NAMALWA (cell line): Measurements from ENCODE around the gene SLC26A11.

Experiments used
- DNase-seq: peaks from one replicate; pipeline ENCODE4 v3.0.0-alpha.2; 2015; ENCODE audit warnings: low spot score

SLC26A11 gene

GRCh38 chr17:80220054-80220735 lies at the start of gene SLC26A11, which contains the start of gene SGSH:
SLC26A11 (plus strand) TSS chr17:80220427; CDS start chr17:80221561, 1,134 bp downstream.
SGSH (minus strand) TSS chr17:80220333; CDS start chr17:80220313, 20 bp downstream.
- peak; percentile 49 for DNase-seq

GRCh38 chr17:80171681-80172080 lies 48.5 kb upstream of the SLC26A11 start:
- DNase-seq = no peak

DNA sequence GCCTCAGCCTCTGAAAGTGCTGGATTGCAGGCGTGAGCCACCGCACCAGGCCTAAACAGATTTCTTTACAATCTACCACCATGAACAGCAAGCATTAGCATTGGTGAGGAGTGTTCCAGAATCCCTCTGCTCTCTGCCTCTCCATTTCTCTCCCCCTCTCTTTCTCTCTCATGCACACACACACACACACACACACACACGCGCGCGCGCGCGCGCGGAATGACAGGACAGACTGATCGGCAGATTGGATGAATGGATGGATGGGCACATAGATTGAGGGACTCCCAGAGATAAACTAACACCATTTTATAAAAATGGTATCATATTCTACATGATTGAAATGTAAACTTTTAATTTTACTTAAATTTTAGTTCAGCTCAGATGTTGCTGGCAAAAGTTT lies 47.1 kb upstream of the SLC26A11 start:
- no peak for DNase-seq

DNA sequence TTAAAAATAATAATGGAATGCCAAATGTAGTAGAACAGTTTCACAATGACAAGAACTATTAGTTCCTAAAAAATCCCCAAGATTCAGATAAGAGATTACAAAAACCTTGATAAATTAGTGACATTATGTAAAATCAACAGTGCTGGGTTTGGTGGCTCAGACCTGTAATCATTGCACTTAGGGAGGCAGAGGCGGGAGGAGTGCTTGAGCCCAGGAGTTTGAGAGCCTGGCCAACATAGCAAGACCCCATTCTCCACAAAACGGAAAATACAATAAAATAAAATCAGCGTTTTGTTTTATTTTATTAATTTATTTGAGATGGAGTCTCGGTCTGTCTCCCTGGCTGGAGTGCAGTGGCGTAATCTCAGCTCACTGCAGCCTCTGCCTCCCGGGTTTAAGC lies 46.3 kb upstream of the SLC26A11 start:
- no peak for DNase-seq

- DNase-seq = no peak
Observed at GRCh38 chr17:80176757-80177156, 43.5 kb upstream of the SLC26A11 start.

GRCh38 chr17:80177986-80178595 lies 42.1 kb upstream of the SLC26A11 start:
- no peak for DNase-seq

- no peak for DNase-seq
Observed at GRCh38 chr17:80180192-80180591, 40.0 kb upstream of the SLC26A11 start.

DNA sequence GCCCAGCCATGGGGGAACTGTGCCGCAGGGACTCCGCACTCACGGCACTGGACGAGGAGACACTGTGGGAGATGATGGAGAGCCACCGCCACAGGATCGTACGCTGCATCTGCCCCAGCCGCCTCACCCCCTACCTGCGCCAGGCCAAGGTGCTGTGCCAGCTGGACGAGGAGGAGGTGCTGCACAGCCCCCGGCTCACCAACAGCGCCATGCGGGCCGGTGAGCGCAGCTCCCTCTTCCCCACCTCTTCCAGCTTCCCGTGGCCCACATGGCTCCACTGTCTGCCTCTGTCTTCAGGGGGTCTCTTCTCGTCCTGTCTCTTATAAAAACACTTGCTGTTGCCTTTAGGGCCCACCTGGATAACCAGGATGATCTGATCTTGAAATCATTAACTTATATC lies 38.8 kb upstream of the SLC26A11 start:
- no peak for DNase-seq

GRCh38 chr17:80182118-80182844 lies 37.9 kb upstream of the SLC26A11 start:
- no peak for DNase-seq

DNA sequence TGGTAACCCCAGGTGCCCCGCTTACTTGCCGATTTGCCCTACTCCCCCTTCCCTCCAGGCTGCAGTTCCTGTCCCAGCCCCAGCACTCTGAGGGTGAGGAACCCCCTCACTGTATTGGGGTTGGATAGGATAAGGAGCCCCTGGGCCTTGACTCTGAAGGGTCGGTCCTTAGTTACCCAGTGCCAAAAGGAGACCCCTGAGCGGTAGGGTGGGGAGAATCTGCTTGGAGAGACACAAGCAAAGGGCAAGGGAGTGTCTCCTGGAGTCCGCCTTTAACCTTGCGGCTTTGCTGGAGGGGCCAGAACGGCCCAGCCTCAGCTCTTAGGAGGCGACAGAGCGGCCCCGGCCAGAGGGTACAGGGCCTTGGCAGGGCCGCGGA lies 37.4 kb upstream of the SLC26A11 start:
- no peak for DNase-seq

GRCh38 chr17:80183581-80184422 lies 36.4 kb upstream of the SLC26A11 start:
- DNase-seq = no peak

DNA sequence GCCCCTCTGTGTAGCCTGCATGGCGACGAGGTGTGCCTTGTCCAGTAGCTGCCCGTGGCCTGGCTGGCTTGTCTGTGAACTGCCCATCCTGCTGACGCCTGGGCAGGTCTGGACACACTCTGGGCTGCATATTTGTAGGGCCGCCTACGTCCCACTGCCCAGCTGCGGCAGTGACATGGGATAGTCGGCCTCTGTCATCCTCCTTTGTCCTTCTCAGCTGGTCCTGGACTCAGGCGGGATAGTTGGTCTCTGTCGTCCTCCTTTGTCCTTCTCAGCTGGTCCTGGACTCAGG lies 35.9 kb upstream of the SLC26A11 start:
- DNase-seq = no peak

DNA sequence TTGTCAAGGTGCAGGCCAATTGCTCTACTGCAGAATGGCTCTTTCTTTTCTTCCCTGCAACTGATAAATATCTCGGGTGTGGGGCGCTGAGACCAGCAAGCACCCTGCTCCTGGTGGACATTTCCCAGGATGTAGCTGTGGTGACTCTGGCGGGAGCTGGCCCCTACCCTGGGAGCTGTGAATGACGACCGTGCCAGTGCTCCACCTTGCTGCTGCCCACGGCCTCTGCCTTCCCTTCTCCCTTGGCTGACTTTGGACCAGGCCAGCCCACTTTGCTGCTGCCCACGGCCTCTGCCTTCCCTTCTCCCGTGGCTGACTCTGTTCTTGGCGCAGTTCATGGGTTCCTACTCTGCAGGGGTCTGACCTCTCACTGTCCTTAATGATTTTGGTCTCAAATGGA lies 34.3 kb upstream of the SLC26A11 start:
- no peak for DNase-seq

GRCh38 chr17:80187090-80187489 lies 33.1 kb upstream of the SLC26A11 start:
- DNase-seq = no peak

GRCh38 chr17:80187515-80187941 lies 32.7 kb upstream of the SLC26A11 start:
- no peak for DNase-seq

GRCh38 chr17:80189611-80190010 lies 30.6 kb upstream of the SLC26A11 start:
- no peak for DNase-seq

DNA sequence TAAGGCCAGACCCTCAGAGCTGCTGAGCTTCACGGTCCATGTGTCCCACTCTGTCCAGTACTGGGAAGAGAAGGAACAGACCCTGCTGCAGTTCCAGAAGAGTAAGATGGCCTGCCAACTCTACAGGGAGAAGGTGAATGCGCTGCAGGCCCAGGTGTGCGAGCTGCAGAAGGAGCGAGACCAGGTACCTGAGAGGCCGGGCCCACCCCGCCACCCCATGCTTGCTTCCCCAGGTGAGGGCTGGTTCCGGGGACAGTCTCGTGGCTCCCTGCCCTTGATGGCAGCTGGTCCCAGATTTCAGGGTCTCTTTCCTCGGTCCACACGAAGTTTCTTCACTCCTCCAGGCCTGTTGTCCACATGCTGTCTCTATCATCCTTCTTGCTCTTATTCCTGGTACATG lies 29.5 kb upstream of the SLC26A11 start:
- no peak for DNase-seq

DNA sequence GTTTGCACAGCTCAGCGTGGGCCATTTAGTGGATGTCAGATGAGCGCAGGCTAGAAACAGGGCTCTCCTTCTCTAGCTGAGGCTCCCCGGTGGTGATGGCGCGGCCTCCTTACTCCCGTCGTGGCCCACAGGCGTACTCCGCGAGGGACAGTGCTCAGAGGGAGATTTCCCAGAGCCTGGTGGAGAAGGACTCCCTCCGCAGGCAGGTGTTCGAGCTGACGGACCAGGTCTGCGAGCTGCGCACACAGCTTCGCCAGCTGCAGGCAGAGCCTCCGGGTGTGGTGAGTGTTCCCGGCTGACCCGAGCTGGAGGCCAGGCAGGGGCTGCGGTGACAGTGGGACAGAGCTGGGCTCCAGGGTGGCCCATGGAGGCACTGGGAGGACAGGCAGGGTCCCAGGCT lies 29.0 kb upstream of the SLC26A11 start:
- DNase-seq = no peak

- DNase-seq = no peak
Observed at GRCh38 chr17:80191865-80192661, 28.2 kb upstream of the SLC26A11 start.

DNA sequence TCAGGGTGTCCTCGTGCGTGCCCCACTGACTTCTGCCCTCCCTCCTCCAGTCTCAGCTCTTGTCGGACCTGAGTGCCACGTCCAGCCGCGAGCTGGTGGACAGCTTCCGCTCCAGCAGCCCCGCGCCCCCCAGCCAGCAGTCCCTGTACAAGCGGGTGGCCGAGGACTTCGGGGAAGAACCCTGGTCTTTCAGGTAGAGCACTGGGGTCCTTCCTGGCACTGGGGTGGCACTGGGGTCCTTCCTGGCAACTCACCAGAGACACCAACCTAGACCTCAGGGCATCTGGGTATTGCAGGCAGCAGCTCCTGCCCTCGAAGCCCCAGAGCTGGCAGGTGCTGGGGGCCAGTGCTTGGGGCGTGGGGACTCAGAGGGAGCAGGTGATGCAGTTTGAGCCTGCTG lies 25.1 kb upstream of the SLC26A11 start:
- DNase-seq = no peak

- peak; percentile 52 for DNase-seq
Observed at GRCh38 chr17:80195671-80196529, 24.3 kb upstream of the SLC26A11 start.
